Stomach (tissue), 9 donors: Measurements from ENCODE around the gene MZT1. TPM values are rescaled to one million over a fixed set of nuclear protein-coding genes. Genes with fewer than 3 reads are reported as not detected.

Experiments used
- DNase-seq, 2 donors: peaks; one replicate each; pipeline versions ENCODE4 v3.0.0 to v3.0.0-alpha.2; 2013 to 2019
- H3K27ac ChIP-seq, 5 donors: fragments of 200-600 bp in 4 of 5; sonication (generic) in 4 of 5; one replicate each; pipeline ENCODE4 v1.5.1; 2013 to 2019; ENCODE audit warnings: mild to moderate bottlenecking in 1 of 5, moderate library complexity in 1 of 5
- H3K27me3 ChIP-seq, 3 donors: fragments of 200-600 bp; sonication (generic); one replicate each; pipeline ENCODE4 v1.5.1; 2017 to 2019; ENCODE audit warnings: mixed run types in 1 of 3
- H3K36me3 ChIP-seq, 4 donors: fragments of 200-600 bp; sonication (generic); 1 replicate in 3 of 4; 2 replicates in 1 of 4; pipeline ENCODE4 v1.5.1; 2016 to 2019
- H3K4me1 ChIP-seq, 4 donors: fragments of 200-600 bp; sonication (generic); one replicate each; pipeline ENCODE4 v1.5.1; 2016 to 2019
- H3K4me3 ChIP-seq, 4 donors: fragments of 200-600 bp; sonication (generic) in 3 of 4; one replicate each; pipeline ENCODE4 v1.5.1; 2016 to 2019; ENCODE audit warnings: mild to moderate bottlenecking in 1 of 4
- H3K9me3 ChIP-seq, 4 donors: fragments of 200-600 bp; sonication (generic); one replicate each; pipeline ENCODE4 v1.5.1; 2016 to 2019
- EP300 ChIP-seq: sonication (generic); formaldehyde crosslinking; IDR thresholded peaks from one replicate; pipeline ENCODE4 v1.6.1; 2017; ENCODE audit warnings: antibody characterized with exemption
- POLR2A ChIP-seq, 4 donors: fragments of 450-650 bp; IDR thresholded peaks; one replicate each; pipeline ENCODE4 v1.6.1; 2016; ENCODE audit warnings: antibody characterized with exemption in 4 of 4, control low read depth in 2 of 4, mild to moderate bottlenecking in 1 of 4, moderate library complexity in 1 of 4
- POLR2AphosphoS5 ChIP-seq, 3 donors: sonication (generic); formaldehyde crosslinking; IDR thresholded peaks; one replicate each; pipeline ENCODE4 v1.6.1; 2016; ENCODE audit warnings: antibody characterized with exemption in 3 of 3
- WGBS, 5 donors: extraction: QIAGEN DNeasy Blood & Tissue Kit in 3 of 5; methylation state at CpG; one replicate each; pipeline versions ENCODE4 v1.1.5 to v1.1.7; 2013 to 2018; 5-methylcytosine and 5-hydroxymethylcytosine counted together
- intact Hi-C: fragments of 100-400 bp; cut with DNase I; formaldehyde crosslinking; loops from one replicate; pipeline ENCODE4 v1.15.1; 2023; ENCODE audit warnings: low total_unique reads
- polyA plus RNA-seq, 3 donors: library from polyadenylated mRNA; stranded (reverse); fragments of 200-250 nt; gene quantifications; one replicate each; pipeline ENCODE4 v1.2.3, GENCODE V29; 2013
- total RNA-seq, 5 donors: library from RNA; depleted of rRNA; stranded (reverse); fragments of >200 nt; gene quantifications; one replicate each; pipeline versions ENCODE4 v1.1.0 to v1.2.3, GENCODE V29; 2014 to 2016
- TF ChIP-seq, protein P1 (sequence below), 7 experiments: fragments of 450-650 bp in 4 of 7; fragments of 200-600 bp in 3 of 7; sonication (generic) in 3 of 7; IDR thresholded peaks; one replicate each; pipeline ENCODE4 v1.5.1; 2016 to 2019; ENCODE audit warnings: antibody characterized with exemption in 7 of 7, control low read depth in 2 of 7, mild to moderate bottlenecking in 1 of 7
- donor health status: healthy with polysubstance abuse.
- donor health status: Bipolar disorder and iron deficiency.
- donor health status: healthy.

MZT1 gene
- total and polyA plus RNA-seq, 8 donors = 1.2 to 11.7 (median 8.1) TPM; not detected in 1

GRCh38 chr13:72760189-72760588 lies 32.8 kb upstream of the MZT1 start:
- Histone ChIP-seq H3K36me3 (peaks cover 71 to 100% (median 100%) of the 10 kb centered on the region in 4 donors), H3K27ac (no peak overlapping the region), H3K4me1 (no peaks in the 10 kb centered on the region), H3K27me3 (no peaks in the 10 kb centered on the region), H3K4me3 (no peak overlapping the region), H3K9me3 (no peaks in the 10 kb centered on the region)
- WGBS, 5 donors = 39 to 64% (median 50%) methylated on average over 3 of the region's 3 CpGs
- DNase-seq = no peak
- intact Hi-C loops = no loop called here
- no peak for TF ChIP-seq POLR2A (IDR thresholded peaks at IDR 0.05)
- TF ChIP-seq, protein P1, sequence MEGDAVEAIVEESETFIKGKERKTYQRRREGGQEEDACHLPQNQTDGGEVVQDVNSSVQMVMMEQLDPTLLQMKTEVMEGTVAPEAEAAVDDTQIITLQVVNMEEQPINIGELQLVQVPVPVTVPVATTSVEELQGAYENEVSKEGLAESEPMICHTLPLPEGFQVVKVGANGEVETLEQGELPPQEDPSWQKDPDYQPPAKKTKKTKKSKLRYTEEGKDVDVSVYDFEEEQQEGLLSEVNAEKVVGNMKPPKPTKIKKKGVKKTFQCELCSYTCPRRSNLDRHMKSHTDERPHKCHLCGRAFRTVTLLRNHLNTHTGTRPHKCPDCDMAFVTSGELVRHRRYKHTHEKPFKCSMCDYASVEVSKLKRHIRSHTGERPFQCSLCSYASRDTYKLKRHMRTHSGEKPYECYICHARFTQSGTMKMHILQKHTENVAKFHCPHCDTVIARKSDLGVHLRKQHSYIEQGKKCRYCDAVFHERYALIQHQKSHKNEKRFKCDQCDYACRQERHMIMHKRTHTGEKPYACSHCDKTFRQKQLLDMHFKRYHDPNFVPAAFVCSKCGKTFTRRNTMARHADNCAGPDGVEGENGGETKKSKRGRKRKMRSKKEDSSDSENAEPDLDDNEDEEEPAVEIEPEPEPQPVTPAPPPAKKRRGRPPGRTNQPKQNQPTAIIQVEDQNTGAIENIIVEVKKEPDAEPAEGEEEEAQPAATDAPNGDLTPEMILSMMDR (IDR thresholded peaks at IDR 0.05) = no peak
- TF ChIP-seq POLR2AphosphoS5 (IDR thresholded peaks at IDR 0.05) = no peak
- TF ChIP-seq EP300 = no peak

DNA sequence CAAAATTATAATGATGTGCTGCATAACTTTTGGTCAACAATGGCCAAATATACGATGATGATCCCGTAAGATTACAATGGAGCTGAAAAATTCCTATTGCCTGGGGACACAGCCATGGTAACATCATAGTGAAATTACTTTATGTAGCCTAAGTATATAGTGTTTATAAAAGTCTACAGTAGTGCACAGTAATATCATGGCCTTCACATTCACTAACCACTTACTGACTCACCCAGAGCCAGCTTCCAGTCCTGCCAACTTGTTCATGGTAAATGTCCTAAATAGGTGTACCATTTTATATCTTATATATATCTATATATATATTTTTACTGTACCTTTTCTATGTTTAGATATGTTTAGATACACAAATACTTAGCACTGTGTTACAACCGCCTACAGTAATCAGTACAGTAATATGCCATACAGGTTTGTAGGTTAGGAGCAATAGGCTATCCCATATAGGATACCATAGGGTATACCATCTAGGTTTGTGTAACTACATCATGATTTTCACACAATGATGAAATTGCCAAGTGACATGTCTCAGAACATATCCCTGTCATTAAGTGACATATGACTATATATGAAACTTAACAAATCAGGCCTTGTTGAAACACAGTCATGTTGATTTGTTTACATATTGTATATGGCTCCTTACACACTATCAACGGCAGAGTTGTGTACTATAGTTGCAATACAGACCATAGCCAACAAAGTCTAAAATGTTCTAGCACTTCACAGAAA lies 30.5 kb upstream of the MZT1 start:
- WGBS, 5 donors = 68 to 71% (median 70%) methylated on average over 4 of the region's 4 CpGs
- TF ChIP-seq EP300 (no peak), POLR2AphosphoS5 (IDR thresholded peaks at IDR 0.05) (no peak), POLR2A (IDR thresholded peaks at IDR 0.05) (no peak)
- TF ChIP-seq, protein P1 (IDR thresholded peaks at IDR 0.05) = no peak

DNA sequence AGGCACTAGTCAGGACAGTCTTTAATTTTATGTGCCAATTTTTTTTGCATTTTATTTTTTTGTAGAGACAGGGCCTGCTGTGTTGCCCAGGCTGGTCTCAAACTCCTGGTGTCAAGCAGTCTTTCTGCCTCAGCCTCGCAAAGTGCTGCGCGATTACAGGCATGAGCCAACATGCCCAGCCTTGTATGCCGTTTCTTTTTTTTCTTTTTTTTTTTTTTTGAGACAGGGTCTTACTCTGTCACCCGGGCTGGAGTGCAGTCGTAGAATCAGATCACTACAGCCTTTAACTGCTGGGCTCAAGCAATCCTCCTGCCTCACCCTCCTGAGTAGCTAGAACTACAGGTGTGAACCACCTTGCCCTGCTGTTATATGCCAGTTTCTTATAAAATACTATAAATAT lies 26.7 kb upstream of the MZT1 start:
- Histone ChIP-seq H3K9me3 (no peaks in the 10 kb centered on the region), H3K4me1 (no peaks in the 10 kb centered on the region), H3K4me3 (no peak overlapping the region), H3K36me3 (peaks cover 35 to 97% (median 86%) of the 10 kb centered on the region in 4 donors), H3K27ac (no peak overlapping the region), H3K27me3 (no peaks in the 10 kb centered on the region)
- DNase-seq = no peak
- WGBS, 5 donors = 91 to 97% (median 95%) methylated on average over 6 of the region's 6 CpGs
- TF ChIP-seq POLR2AphosphoS5 (IDR thresholded peaks at IDR 0.05) (no peak), EP300 (no peak), POLR2A (IDR thresholded peaks at IDR 0.05) (no peak)
- TF ChIP-seq, protein P1 (IDR thresholded peaks at IDR 0.05) = no peak
- intact Hi-C loops = no loop called here

More for the DNA sequence above, 30.5 kb upstream of the MZT1 start:
- intact Hi-C loops = no loop called here
- Histone ChIP-seq H3K27me3 (no peaks in the 10 kb centered on the region), H3K4me3 (no peak overlapping the region), H3K36me3 (peaks cover 66 to 100% (median 98%) of the 10 kb centered on the region in 4 donors), H3K4me1 (no peaks in the 10 kb centered on the region), H3K9me3 (no peaks in the 10 kb centered on the region), H3K27ac (no peak overlapping the region)
- no peak for DNase-seq

DNA sequence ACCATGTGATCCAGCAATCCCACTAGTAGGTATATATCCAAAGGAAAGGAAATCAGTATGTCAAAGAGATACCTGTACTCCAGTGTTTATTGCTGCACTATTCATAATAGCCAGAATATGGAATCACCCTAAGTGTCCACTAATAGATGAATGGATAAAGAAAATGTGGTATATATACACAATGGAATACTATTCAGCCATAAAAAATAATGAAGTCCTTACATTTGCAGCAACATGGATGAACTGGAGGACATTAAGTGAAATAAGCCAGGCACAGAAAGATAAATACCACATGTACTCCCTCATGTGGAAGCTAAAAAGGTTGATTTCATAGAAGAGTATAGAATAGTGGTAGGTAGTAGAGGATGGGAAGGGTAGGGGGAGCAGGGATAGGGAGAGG lies 23.8 kb upstream of the MZT1 start:
- intact Hi-C loops = no loop called here
- H3K36me3 ChIP-seq = peaks cover 26 to 93% (median 79%) of the 10 kb centered on the region in 4 donors

More for the DNA sequence above, 23.8 kb upstream of the MZT1 start:
- TF ChIP-seq POLR2A (IDR thresholded peaks at IDR 0.05) = no peak
- TF ChIP-seq POLR2AphosphoS5 (IDR thresholded peaks at IDR 0.05) = no peak
- TF ChIP-seq, protein P1 (IDR thresholded peaks at IDR 0.05) = no peak
- TF ChIP-seq EP300 = no peak
- no peak for DNase-seq
- H3K9me3 ChIP-seq = no peaks in the 10 kb centered on the region
- no peaks in the 10 kb centered on the region for H3K27me3 ChIP-seq
- no peak overlapping the region for H3K4me3 ChIP-seq
- H3K27ac ChIP-seq = no peak overlapping the region
- H3K4me1 ChIP-seq = no peaks in the 10 kb centered on the region
